Measurements from ENCODE around the gene STK40.
A peak's percentile ranks its signal among the peaks of the same experiment; 100 is the strongest.

The STK40 gene

GRCh38 chr1:36390411-36390810 lies 4.7 kb upstream of the STK40 start:
- TF ChIP-seq SPI1 (IDR thresholded peaks at IDR 0.05; ENCODE audit: low read depth, low read length) (peak; percentile 81), POLR2A (IDR thresholded peaks at IDR 0.05; ENCODE audit: low read depth, low read length) (no peak)
- FAIRE-seq = peak; percentile 67

GRCh38 chr1:36389999-36390398 lies 4.3 kb upstream of the STK40 start:
- TF ChIP-seq POLR2AphosphoS5 (IDR thresholded peaks at IDR 0.05; ENCODE audit: low read depth, low read length) (no peak), POU2F2 (IDR thresholded peaks at IDR 0.05; ENCODE audit: low read depth, low read length) (no peak), TAF1 (IDR thresholded peaks at IDR 0.05; ENCODE audit: low read depth, low read length) (no peak), SPI1 (IDR thresholded peaks at IDR 0.05; ENCODE audit: low read depth, low read length) (no peak), POLR2A (IDR thresholded peaks at IDR 0.05; ENCODE audit: low read depth, low read length) (no peak), PAX5 (IDR thresholded peaks at IDR 0.05; ENCODE audit: insufficient read depth, low read length, severe bottlenecking) (no peak)
- DNase-seq (ENCODE audit: insufficient read length, low spot score) (no peak), FAIRE-seq (no peak)

More at GRCh38 chr1:36390411-36390810, 4.7 kb upstream of the STK40 start:
- DNase-seq (ENCODE audit: insufficient read length, low spot score) = no peak

GRCh38 chr1:36389261-36389660 lies 3.5 kb upstream of the STK40 start:
- TF ChIP-seq POU2F2 (IDR thresholded peaks at IDR 0.05; ENCODE audit: low read depth, low read length) (no peak), SPI1 (IDR thresholded peaks at IDR 0.05; ENCODE audit: low read depth, low read length) (no peak), TAF1 (IDR thresholded peaks at IDR 0.05; ENCODE audit: low read depth, low read length) (no peak), POLR2AphosphoS5 (IDR thresholded peaks at IDR 0.05; ENCODE audit: low read depth, low read length) (no peak), POLR2A (IDR thresholded peaks at IDR 0.05; ENCODE audit: low read depth, low read length) (no peak), PAX5 (IDR thresholded peaks at IDR 0.05; ENCODE audit: insufficient read depth, low read length, severe bottlenecking) (no peak)
- FAIRE-seq = no peak
- no peak for DNase-seq (ENCODE audit: insufficient read length, low spot score)

GRCh38 chr1:36387141-36387949 lies 1.6 kb upstream of the STK40 start:
- TF ChIP-seq POLR2AphosphoS5 (IDR thresholded peaks at IDR 0.05; ENCODE audit: low read depth, low read length) (no peak), POLR2A (IDR thresholded peaks at IDR 0.05; ENCODE audit: low read depth, low read length) (no peak), POU2F2 (IDR thresholded peaks at IDR 0.05; ENCODE audit: low read depth, low read length) (no peak), SPI1 (IDR thresholded peaks at IDR 0.05; ENCODE audit: low read depth, low read length) (no peak), PAX5 (IDR thresholded peaks at IDR 0.05; ENCODE audit: insufficient read depth, low read length, severe bottlenecking) (no peak), TAF1 (IDR thresholded peaks at IDR 0.05; ENCODE audit: low read depth, low read length) (no peak)
- FAIRE-seq = peak; percentile 54

GRCh38 chr1:36386265-36387140 lies 779 bp upstream of the STK40 start:
- peak; percentile 97 for FAIRE-seq
- peak; percentile 77 for DNase-seq (ENCODE audit: insufficient read length, low spot score)
- TF ChIP-seq POLR2A (IDR thresholded peaks at IDR 0.05; ENCODE audit: low read depth, low read length) = peak; percentile 97
- peak; percentile 96 for TF ChIP-seq POLR2AphosphoS5 (IDR thresholded peaks at IDR 0.05; ENCODE audit: low read depth, low read length)
- no peak for TF ChIP-seq PAX5 (IDR thresholded peaks at IDR 0.05; ENCODE audit: insufficient read depth, low read length, severe bottlenecking)
- TF ChIP-seq SPI1 (IDR thresholded peaks at IDR 0.05; ENCODE audit: low read depth, low read length) = peak; percentile 84
- TF ChIP-seq TAF1 (IDR thresholded peaks at IDR 0.05; ENCODE audit: low read depth, low read length) = peak; percentile 71
- TF ChIP-seq POU2F2 (IDR thresholded peaks at IDR 0.05; ENCODE audit: low read depth, low read length) = peak; percentile 73; the same call in 1 of the 2 replicates

More at GRCh38 chr1:36387141-36387949, 1.6 kb upstream of the STK40 start:
- no peak for DNase-seq (ENCODE audit: insufficient read length, low spot score)

GRCh38 chr1:36384542-36385409 lies 948 bp downstream of the STK40 start:
- peak; percentile 78 for FAIRE-seq

GRCh38 chr1:36383240-36383639 lies 2.5 kb downstream of the STK40 start:
- no peak for TF ChIP-seq POU2F2 (IDR thresholded peaks at IDR 0.05; ENCODE audit: low read depth, low read length)
- TF ChIP-seq SPI1 (IDR thresholded peaks at IDR 0.05; ENCODE audit: low read depth, low read length) = no peak
- no peak for TF ChIP-seq POLR2A (IDR thresholded peaks at IDR 0.05; ENCODE audit: low read depth, low read length)
- TF ChIP-seq POLR2AphosphoS5 (IDR thresholded peaks at IDR 0.05; ENCODE audit: low read depth, low read length) = no peak
- no peak for TF ChIP-seq PAX5 (IDR thresholded peaks at IDR 0.05; ENCODE audit: insufficient read depth, low read length, severe bottlenecking)
- TF ChIP-seq TAF1 (IDR thresholded peaks at IDR 0.05; ENCODE audit: low read depth, low read length) = no peak
- no peak for FAIRE-seq

More at GRCh38 chr1:36384542-36385409, 948 bp downstream of the STK40 start:
- no peak for DNase-seq (ENCODE audit: insufficient read length, low spot score)
- TF ChIP-seq POLR2AphosphoS5 (IDR thresholded peaks at IDR 0.05; ENCODE audit: low read depth, low read length) = 0 out of 2 replicates have a peak, but pooled peaks have one; percentile 37
- TF ChIP-seq SPI1 (IDR thresholded peaks at IDR 0.05; ENCODE audit: low read depth, low read length) = no peak

GRCh38 chr1:36382669-36383068 lies 3.1 kb downstream of the STK40 start:
- TF ChIP-seq TAF1 (IDR thresholded peaks at IDR 0.05; ENCODE audit: low read depth, low read length) (no peak), POLR2A (IDR thresholded peaks at IDR 0.05; ENCODE audit: low read depth, low read length) (no peak), PAX5 (IDR thresholded peaks at IDR 0.05; ENCODE audit: insufficient read depth, low read length, severe bottlenecking) (no peak), POU2F2 (IDR thresholded peaks at IDR 0.05; ENCODE audit: low read depth, low read length) (no peak), POLR2AphosphoS5 (IDR thresholded peaks at IDR 0.05; ENCODE audit: low read depth, low read length) (no peak), SPI1 (IDR thresholded peaks at IDR 0.05; ENCODE audit: low read depth, low read length) (no peak)
- no peak for DNase-seq (ENCODE audit: insufficient read length, low spot score)
- no peak for FAIRE-seq

More at GRCh38 chr1:36383240-36383639, 2.5 kb downstream of the STK40 start:
- DNase-seq (ENCODE audit: insufficient read length, low spot score) = no peak

Measured in GM12891 (cell line).